Activated naive CD8-positive, alpha-beta T cell treated with anti-CD3 and anti-CD28 coated beads, Interleukin-2, amount 50 U/mL, for 24 hours (primary cell): ENCODE measurements around the gene SPTBN4.
A peak's percentile ranks its signal among the peaks of the same experiment; 100 is the strongest.
"Not testable (repeated sequence)": the region's sequence is repeated elsewhere in the genome, so short reads cannot be mapped to it uniquely, and the experiment has no call there.

Experiments used
- ATAC-seq: fragments of 150-1000 bp; cut with Tn5 transposase; one replicate; pipeline ENCODE4 v1.10.0; 2021
- DNase-seq: peaks from one replicate; pipeline ENCODE4 v3.0.0; 2021
- H3K27ac Mint-ChIP-seq: one replicate; pipeline ENCODE4 v1.8.0; 2021; ENCODE audit warnings: mild to moderate bottlenecking, mixed read lengths
- H3K27me3 Mint-ChIP-seq: one replicate; pipeline ENCODE4 v1.8.0; 2021; ENCODE audit warnings: mixed read lengths
- H3K36me3 Mint-ChIP-seq: one replicate; pipeline ENCODE4 v1.8.0; 2021; ENCODE audit warnings: low read depth, mixed read lengths
- H3K4me1 Mint-ChIP-seq: one replicate; pipeline ENCODE4 v1.8.0; 2021; ENCODE audit warnings: mixed read lengths
- H3K4me3 Mint-ChIP-seq: one replicate; pipeline ENCODE4 v1.8.0; 2021; ENCODE audit warnings: mild to moderate bottlenecking, moderate library complexity, mixed read lengths
- H3K9me3 Mint-ChIP-seq: one replicate; pipeline ENCODE4 v1.8.0; 2021; ENCODE audit warnings: mixed read lengths

Gene SPTBN4

GRCh38 chr19:40449506-40449905 is 17.3 kb upstream of the SPTBN4 start:
- no peaks in the 10 kb centered on the region for H3K27me3 Mint-ChIP-seq
- no peaks in the 10 kb centered on the region for H3K36me3 Mint-ChIP-seq
- H3K27ac Mint-ChIP-seq, result no peak overlapping the region
- no peaks in the 10 kb centered on the region for H3K9me3 Mint-ChIP-seq
- H3K4me3 Mint-ChIP-seq, result no peak overlapping the region
- peaks cover 6% of the 10 kb centered on the region for H3K4me1 Mint-ChIP-seq
- DNase-seq (no peak), ATAC-seq (no peak)

- no peaks in the 10 kb centered on the region for H3K27me3 Mint-ChIP-seq
- H3K4me3 Mint-ChIP-seq, result no peak overlapping the region
- no peak for DNase-seq
- H3K36me3 Mint-ChIP-seq, result no peaks in the 10 kb centered on the region
- H3K9me3 Mint-ChIP-seq, result no peaks in the 10 kb centered on the region
- ATAC-seq, result no peak
- H3K27ac Mint-ChIP-seq, result no peak overlapping the region
- no peaks in the 10 kb centered on the region for H3K4me1 Mint-ChIP-seq
Measured at GRCh38 chr19:40450664-40451063, 16.1 kb upstream of the SPTBN4 start.

GRCh38 chr19:40452016-40452415 is 14.8 kb upstream of the SPTBN4 start:
- no peak overlapping the region for H3K27ac Mint-ChIP-seq
- no peak for ATAC-seq
- H3K4me1 Mint-ChIP-seq, result no peaks in the 10 kb centered on the region
- H3K36me3 Mint-ChIP-seq, result no peaks in the 10 kb centered on the region
- no peaks in the 10 kb centered on the region for H3K27me3 Mint-ChIP-seq
- H3K4me3 Mint-ChIP-seq, result no peak overlapping the region
- DNase-seq, result no peak
- no peaks in the 10 kb centered on the region for H3K9me3 Mint-ChIP-seq

- H3K27me3 Mint-ChIP-seq, result no peaks in the 10 kb centered on the region
- no peaks in the 10 kb centered on the region for H3K36me3 Mint-ChIP-seq
- no peak for ATAC-seq
- DNase-seq, result no peak
- no peak overlapping the region for H3K4me3 Mint-ChIP-seq
- no peaks in the 10 kb centered on the region for H3K4me1 Mint-ChIP-seq
- no peak overlapping the region for H3K27ac Mint-ChIP-seq
- no peaks in the 10 kb centered on the region for H3K9me3 Mint-ChIP-seq
Measured at GRCh38 chr19:40453151-40453735, 13.6 kb upstream of the SPTBN4 start.

GRCh38 chr19:40453943-40454342 is 12.9 kb upstream of the SPTBN4 start:
- H3K27me3 Mint-ChIP-seq, H3K9me3 Mint-ChIP-seq, H3K4me1 Mint-ChIP-seq, H3K4me3 Mint-ChIP-seq, DNase-seq, H3K36me3 Mint-ChIP-seq, ATAC-seq, H3K27ac Mint-ChIP-seq: not testable (repeated sequence)

- Mint-ChIP-seq H3K36me3 (no peaks in the 10 kb centered on the region), H3K27me3 (no peaks in the 10 kb centered on the region), H3K27ac (no peak overlapping the region), H3K4me1 (peaks cover 4% of the 10 kb centered on the region), H3K9me3 (no peaks in the 10 kb centered on the region), H3K4me3 (no peak overlapping the region)
- no peak for ATAC-seq
- DNase-seq, result no peak
Measured at GRCh38 chr19:40457048-40457447, 9.8 kb upstream of the SPTBN4 start.

GRCh38 chr19:40457953-40458596 is 8.7 kb upstream of the SPTBN4 start:
- H3K36me3 Mint-ChIP-seq, result no peaks in the 10 kb centered on the region
- ATAC-seq (no peak), DNase-seq (no peak)
- H3K4me1 Mint-ChIP-seq, result peaks cover 7% of the 10 kb centered on the region
- H3K4me3 Mint-ChIP-seq, result no peak overlapping the region
- H3K27ac Mint-ChIP-seq, result no peak overlapping the region
- no peaks in the 10 kb centered on the region for H3K27me3 Mint-ChIP-seq
- no peaks in the 10 kb centered on the region for H3K9me3 Mint-ChIP-seq

GRCh38 chr19:40458597-40458974 is 8.2 kb upstream of the SPTBN4 start:
- H3K4me1 Mint-ChIP-seq, result peaks cover 8% of the 10 kb centered on the region
- no peak for DNase-seq
- H3K27me3 Mint-ChIP-seq, result no peaks in the 10 kb centered on the region
- H3K9me3 Mint-ChIP-seq, result no peaks in the 10 kb centered on the region
- no peak overlapping the region for H3K27ac Mint-ChIP-seq
- ATAC-seq, result no peak
- no peak overlapping the region for H3K4me3 Mint-ChIP-seq
- H3K36me3 Mint-ChIP-seq, result no peaks in the 10 kb centered on the region

GRCh38 chr19:40460185-40460584 is 6.6 kb upstream of the SPTBN4 start:
- H3K9me3 Mint-ChIP-seq, result no peaks in the 10 kb centered on the region
- no peak for DNase-seq
- H3K36me3 Mint-ChIP-seq, result no peaks in the 10 kb centered on the region
- no peak for ATAC-seq
- no peak overlapping the region for H3K27ac Mint-ChIP-seq
- H3K4me1 Mint-ChIP-seq, result peaks cover 18% of the 10 kb centered on the region
- H3K4me3 Mint-ChIP-seq, result no peak overlapping the region
- no peaks in the 10 kb centered on the region for H3K27me3 Mint-ChIP-seq

- Mint-ChIP-seq H3K4me1 (peaks cover 29% of the 10 kb centered on the region), H3K4me3 (no peak overlapping the region), H3K9me3 (no peaks in the 10 kb centered on the region), H3K27ac (no peak overlapping the region), H3K27me3 (peaks cover 7% of the 10 kb centered on the region), H3K36me3 (no peaks in the 10 kb centered on the region)
- no peak for DNase-seq
- ATAC-seq, result no peak
Measured at GRCh38 chr19:40461669-40462221, 5.1 kb upstream of the SPTBN4 start.

GRCh38 chr19:40463587-40464037 is 3.2 kb upstream of the SPTBN4 start:
- H3K36me3 Mint-ChIP-seq, H3K27ac Mint-ChIP-seq, ATAC-seq, H3K4me3 Mint-ChIP-seq, DNase-seq, H3K9me3 Mint-ChIP-seq: not testable (repeated sequence)
- H3K4me1 Mint-ChIP-seq, result peaks cover 32% of the 10 kb centered on the region
- H3K27me3 Mint-ChIP-seq, result peaks cover 12% of the 10 kb centered on the region

GRCh38 chr19:40464059-40465024 is 2.5 kb upstream of the SPTBN4 start:
- Mint-ChIP-seq H3K27ac (no peak overlapping the region), H3K4me3 (peak overlapping the region; percentile 82), H3K9me3 (no peaks in the 10 kb centered on the region), H3K36me3 (no peaks in the 10 kb centered on the region), H3K4me1 (peaks cover 32% of the 10 kb centered on the region), H3K27me3 (peaks cover 14% of the 10 kb centered on the region)
- peak; percentile 86 for DNase-seq
- ATAC-seq, result no peak

- Mint-ChIP-seq H3K4me3 (peak overlapping the region; percentile 82), H3K27me3 (peaks cover 14% of the 10 kb centered on the region), H3K4me1 (peaks cover 32% of the 10 kb centered on the region), H3K9me3 (no peaks in the 10 kb centered on the region), H3K27ac (peak overlapping the region; percentile 85), H3K36me3 (no peaks in the 10 kb centered on the region)
- DNase-seq (no peak), ATAC-seq (no peak)
Measured at GRCh38 chr19:40465025-40465556, 1.7 kb upstream of the SPTBN4 start.

GRCh38 chr19:40465557-40466218 is 1.1 kb upstream of the SPTBN4 start, which contains the start of gene BLVRB:
BLVRB (minus strand) TSS chr19:40465745; CDS start chr19:40465688, 57 bp downstream.
- peaks cover 32% of the 10 kb centered on the region for H3K4me1 Mint-ChIP-seq
- H3K4me3 Mint-ChIP-seq, result peak within 1 kb of the TSS; percentile 82
- H3K27ac Mint-ChIP-seq, result peak within 1 kb of the TSS; percentile 93
- DNase-seq (peak; percentile 100), ATAC-seq (peak; percentile 84)
- H3K36me3 Mint-ChIP-seq, result no peaks in the 10 kb centered on the region
- no peaks in the 10 kb centered on the region for H3K9me3 Mint-ChIP-seq
- H3K27me3 Mint-ChIP-seq, result peaks cover 14% of the 10 kb centered on the region
